ENCODE results near the gene E2F8. TPM values are rescaled to one million over a fixed set of nuclear protein-coding genes. Genes with fewer than 3 reads are reported as not detected.

Gene E2F8
- polyA plus RNA-seq, 1 donor from 2014 or later = 0.07 TPM

DNA sequence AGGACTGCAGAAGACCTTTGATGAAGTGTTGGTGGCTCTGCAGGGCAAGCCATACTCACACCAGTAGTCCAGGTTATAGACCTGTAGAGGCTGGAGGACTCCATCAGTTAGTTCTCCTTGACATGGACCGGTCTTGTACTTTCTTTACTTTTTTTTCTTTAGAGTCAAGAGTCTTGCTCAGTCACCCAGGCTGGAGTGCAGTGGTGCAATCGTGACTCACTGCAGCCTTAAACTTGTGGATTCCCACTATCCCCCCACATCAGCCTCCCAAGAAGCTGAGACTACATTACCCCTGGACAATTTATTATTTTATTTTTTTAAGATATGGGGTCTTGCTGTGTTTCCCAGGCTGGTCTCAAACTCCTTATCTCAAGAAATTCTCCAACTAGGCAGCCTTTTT, 49.6 kb upstream of the E2F8 start:
- no peak for TF ChIP-seq EZH2 (IDR thresholded peaks at IDR 0.05; ENCODE audit: borderline replicate concordance, insufficient read depth, low read length, poor library complexity, severe bottlenecking)
- no peak for TF ChIP-seq POLR2AphosphoS5 (IDR thresholded peaks at IDR 0.05)
- TF ChIP-seq RAD21 (conservative IDR thresholded peaks at IDR 0.05) = no peak
- TF ChIP-seq MXI1 (conservative IDR thresholded peaks at IDR 0.05; ENCODE audit: poor library complexity, severe bottlenecking) = no peak
- TF ChIP-seq, protein P1, sequence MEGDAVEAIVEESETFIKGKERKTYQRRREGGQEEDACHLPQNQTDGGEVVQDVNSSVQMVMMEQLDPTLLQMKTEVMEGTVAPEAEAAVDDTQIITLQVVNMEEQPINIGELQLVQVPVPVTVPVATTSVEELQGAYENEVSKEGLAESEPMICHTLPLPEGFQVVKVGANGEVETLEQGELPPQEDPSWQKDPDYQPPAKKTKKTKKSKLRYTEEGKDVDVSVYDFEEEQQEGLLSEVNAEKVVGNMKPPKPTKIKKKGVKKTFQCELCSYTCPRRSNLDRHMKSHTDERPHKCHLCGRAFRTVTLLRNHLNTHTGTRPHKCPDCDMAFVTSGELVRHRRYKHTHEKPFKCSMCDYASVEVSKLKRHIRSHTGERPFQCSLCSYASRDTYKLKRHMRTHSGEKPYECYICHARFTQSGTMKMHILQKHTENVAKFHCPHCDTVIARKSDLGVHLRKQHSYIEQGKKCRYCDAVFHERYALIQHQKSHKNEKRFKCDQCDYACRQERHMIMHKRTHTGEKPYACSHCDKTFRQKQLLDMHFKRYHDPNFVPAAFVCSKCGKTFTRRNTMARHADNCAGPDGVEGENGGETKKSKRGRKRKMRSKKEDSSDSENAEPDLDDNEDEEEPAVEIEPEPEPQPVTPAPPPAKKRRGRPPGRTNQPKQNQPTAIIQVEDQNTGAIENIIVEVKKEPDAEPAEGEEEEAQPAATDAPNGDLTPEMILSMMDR (IDR thresholded peaks at IDR 0.05; ENCODE audit: poor library complexity, severe bottlenecking) = no peak
- TF ChIP-seq, protein P2, sequence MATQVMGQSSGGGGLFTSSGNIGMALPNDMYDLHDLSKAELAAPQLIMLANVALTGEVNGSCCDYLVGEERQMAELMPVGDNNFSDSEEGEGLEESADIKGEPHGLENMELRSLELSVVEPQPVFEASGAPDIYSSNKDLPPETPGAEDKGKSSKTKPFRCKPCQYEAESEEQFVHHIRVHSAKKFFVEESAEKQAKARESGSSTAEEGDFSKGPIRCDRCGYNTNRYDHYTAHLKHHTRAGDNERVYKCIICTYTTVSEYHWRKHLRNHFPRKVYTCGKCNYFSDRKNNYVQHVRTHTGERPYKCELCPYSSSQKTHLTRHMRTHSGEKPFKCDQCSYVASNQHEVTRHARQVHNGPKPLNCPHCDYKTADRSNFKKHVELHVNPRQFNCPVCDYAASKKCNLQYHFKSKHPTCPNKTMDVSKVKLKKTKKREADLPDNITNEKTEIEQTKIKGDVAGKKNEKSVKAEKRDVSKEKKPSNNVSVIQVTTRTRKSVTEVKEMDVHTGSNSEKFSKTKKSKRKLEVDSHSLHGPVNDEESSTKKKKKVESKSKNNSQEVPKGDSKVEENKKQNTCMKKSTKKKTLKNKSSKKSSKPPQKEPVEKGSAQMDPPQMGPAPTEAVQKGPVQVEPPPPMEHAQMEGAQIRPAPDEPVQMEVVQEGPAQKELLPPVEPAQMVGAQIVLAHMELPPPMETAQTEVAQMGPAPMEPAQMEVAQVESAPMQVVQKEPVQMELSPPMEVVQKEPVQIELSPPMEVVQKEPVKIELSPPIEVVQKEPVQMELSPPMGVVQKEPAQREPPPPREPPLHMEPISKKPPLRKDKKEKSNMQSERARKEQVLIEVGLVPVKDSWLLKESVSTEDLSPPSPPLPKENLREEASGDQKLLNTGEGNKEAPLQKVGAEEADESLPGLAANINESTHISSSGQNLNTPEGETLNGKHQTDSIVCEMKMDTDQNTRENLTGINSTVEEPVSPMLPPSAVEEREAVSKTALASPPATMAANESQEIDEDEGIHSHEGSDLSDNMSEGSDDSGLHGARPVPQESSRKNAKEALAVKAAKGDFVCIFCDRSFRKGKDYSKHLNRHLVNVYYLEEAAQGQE (IDR thresholded peaks at IDR 0.05; ENCODE audit: borderline replicate concordance) = no peak
- TF ChIP-seq SMC3 (conservative IDR thresholded peaks at IDR 0.05; ENCODE audit: poor library complexity) = no peak
- TF ChIP-seq TAF1 (IDR thresholded peaks at IDR 0.05; ENCODE audit: low read depth) = no peak
- no peak for TF ChIP-seq EP300 (conservative IDR thresholded peaks at IDR 0.05; ENCODE audit: poor library complexity, severe bottlenecking)
- Histone ChIP-seq H2AFZ (ENCODE audit: low read depth, low read length) (no peak overlapping the region), H3K36me3 (ENCODE audit: insufficient read depth, low read length) (no peaks in the 10 kb centered on the region), H3K27me3 (ENCODE audit: insufficient read depth, low read depth, low read length) (no peaks in the 10 kb centered on the region), H3K27ac (ENCODE audit: low read length) (no peak overlapping the region), H3K4me2 (ENCODE audit: low read length) (no peak overlapping the region), H3K9me3 (ENCODE audit: low read length) (no peaks in the 10 kb centered on the region), H3K4me3 (ENCODE audit: low read length) (no peak overlapping the region), H3K9me2 (ENCODE audit: insufficient read depth, low read length) (no peaks in the 10 kb centered on the region), H4K20me1 (ENCODE audit: insufficient read depth) (no peaks in the 10 kb centered on the region), H3K79me2 (replicated peaks; ENCODE audit: insufficient read depth, low read length) (no peaks in the 10 kb centered on the region), H3K9ac (ENCODE audit: low read length) (no peak overlapping the region), H3F3A (ENCODE audit: insufficient read depth, low read length, poor library complexity, severe bottlenecking) (no peaks in the 10 kb centered on the region)

DNA sequence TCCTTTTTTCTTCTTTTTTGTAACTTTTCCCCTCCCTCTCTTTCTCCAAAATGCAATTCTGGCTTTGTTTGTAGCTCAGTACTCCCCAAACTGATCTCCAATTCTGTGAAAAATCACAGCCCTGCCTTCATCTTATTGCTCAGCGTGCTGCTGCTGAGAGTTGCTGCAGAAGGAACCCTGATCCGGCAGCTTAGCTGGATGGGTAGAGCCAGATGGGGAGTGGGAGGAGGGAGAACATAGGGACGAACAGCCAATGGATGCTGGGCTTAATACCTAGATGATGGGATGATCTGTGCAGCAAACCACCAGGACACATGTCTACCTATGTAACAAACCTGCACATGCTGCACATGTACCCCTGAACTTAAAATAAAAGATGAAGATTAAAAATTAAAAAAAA, 47.5 kb upstream of the E2F8 start:
- Histone ChIP-seq H3F3A (ENCODE audit: insufficient read depth, low read length, poor library complexity, severe bottlenecking) (no peaks in the 10 kb centered on the region), H3K4me3 (ENCODE audit: low read length) (no peak overlapping the region), H3K27me3 (ENCODE audit: insufficient read depth, low read depth, low read length) (no peaks in the 10 kb centered on the region), H3K27ac (ENCODE audit: low read length) (no peak overlapping the region), H3K36me3 (ENCODE audit: insufficient read depth, low read length) (no peaks in the 10 kb centered on the region), H2AFZ (ENCODE audit: low read depth, low read length) (no peak overlapping the region), H3K4me2 (ENCODE audit: low read length) (no peak overlapping the region), H3K9me2 (ENCODE audit: insufficient read depth, low read length) (no peaks in the 10 kb centered on the region), H3K79me2 (replicated peaks; ENCODE audit: insufficient read depth, low read length) (no peaks in the 10 kb centered on the region), H4K20me1 (ENCODE audit: insufficient read depth) (no peaks in the 10 kb centered on the region), H3K9ac (ENCODE audit: low read length) (no peak overlapping the region), H3K9me3 (ENCODE audit: low read length) (no peaks in the 10 kb centered on the region)
- TF ChIP-seq, protein P1 (IDR thresholded peaks at IDR 0.05; ENCODE audit: poor library complexity, severe bottlenecking) = no peak
- TF ChIP-seq SMC3 (conservative IDR thresholded peaks at IDR 0.05; ENCODE audit: poor library complexity) = no peak
- TF ChIP-seq, protein P2 (IDR thresholded peaks at IDR 0.05; ENCODE audit: borderline replicate concordance) = no peak
- no peak for TF ChIP-seq EP300 (conservative IDR thresholded peaks at IDR 0.05; ENCODE audit: poor library complexity, severe bottlenecking)
- TF ChIP-seq POLR2AphosphoS5 (IDR thresholded peaks at IDR 0.05) = no peak
- no peak for TF ChIP-seq MXI1 (conservative IDR thresholded peaks at IDR 0.05; ENCODE audit: poor library complexity, severe bottlenecking)
- no peak for TF ChIP-seq TAF1 (IDR thresholded peaks at IDR 0.05; ENCODE audit: low read depth)

All from neural cell (in vitro differentiated cells).